Stimulated activated CD8-positive, alpha-beta memory T cell treated with anti-CD3 and anti-CD28 coated beads, Interleukin-12 subunit alpha, Interleukin-12 subunit beta, amount 100 ng/mL, for 1 hour (primary cell): ENCODE data around the gene INTS11.

ENCODE experiments used
- DNase-seq: peaks from one replicate; pipeline ENCODE4 v3.0.0-alpha.2; 2020; ENCODE audit warnings: low read depth

Gene INTS11

DNA sequence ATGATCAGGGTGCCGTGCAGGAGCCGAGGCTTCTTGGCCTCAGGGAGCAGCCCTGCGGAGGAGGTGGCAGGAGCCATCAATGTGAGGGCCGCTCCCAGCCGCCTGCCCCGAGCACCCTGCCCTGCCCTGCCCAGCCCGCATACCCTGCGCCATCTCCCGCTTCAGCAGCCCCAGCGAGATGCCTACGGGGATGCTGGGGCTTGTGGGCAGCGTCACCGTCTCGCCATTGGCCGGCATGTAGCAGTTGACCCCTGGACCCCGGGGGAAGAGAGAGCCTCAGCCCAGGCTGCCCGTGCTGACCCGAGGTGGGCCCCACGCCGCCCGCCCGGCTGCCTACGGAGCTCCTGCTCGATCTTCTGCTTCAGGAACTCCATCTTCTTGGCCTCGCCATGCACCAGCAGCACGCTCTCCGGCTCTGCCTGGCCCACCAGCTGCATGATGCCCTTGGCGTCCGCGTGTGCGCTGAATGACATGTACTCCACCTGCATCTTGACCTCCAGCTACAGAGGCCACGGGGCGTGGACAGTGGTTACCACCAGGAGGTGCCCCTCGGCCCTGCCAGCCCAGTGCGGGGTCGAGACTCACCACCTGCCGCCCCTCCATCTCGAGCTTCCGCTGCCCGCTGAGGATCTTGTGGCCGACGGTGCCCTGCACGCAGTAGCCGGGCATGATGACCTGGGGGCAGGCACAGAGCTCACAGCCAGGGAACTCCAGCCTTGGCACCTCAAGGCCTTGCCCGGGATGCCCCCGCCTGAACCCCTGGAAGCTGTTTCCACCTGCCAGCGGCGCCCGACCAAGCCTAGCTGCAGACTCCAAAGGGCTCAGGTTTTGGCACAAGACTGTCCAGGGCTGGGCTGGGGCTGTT lies 11.8 kb downstream of the INTS11 start:
- DNase-seq: no peak

DNA sequence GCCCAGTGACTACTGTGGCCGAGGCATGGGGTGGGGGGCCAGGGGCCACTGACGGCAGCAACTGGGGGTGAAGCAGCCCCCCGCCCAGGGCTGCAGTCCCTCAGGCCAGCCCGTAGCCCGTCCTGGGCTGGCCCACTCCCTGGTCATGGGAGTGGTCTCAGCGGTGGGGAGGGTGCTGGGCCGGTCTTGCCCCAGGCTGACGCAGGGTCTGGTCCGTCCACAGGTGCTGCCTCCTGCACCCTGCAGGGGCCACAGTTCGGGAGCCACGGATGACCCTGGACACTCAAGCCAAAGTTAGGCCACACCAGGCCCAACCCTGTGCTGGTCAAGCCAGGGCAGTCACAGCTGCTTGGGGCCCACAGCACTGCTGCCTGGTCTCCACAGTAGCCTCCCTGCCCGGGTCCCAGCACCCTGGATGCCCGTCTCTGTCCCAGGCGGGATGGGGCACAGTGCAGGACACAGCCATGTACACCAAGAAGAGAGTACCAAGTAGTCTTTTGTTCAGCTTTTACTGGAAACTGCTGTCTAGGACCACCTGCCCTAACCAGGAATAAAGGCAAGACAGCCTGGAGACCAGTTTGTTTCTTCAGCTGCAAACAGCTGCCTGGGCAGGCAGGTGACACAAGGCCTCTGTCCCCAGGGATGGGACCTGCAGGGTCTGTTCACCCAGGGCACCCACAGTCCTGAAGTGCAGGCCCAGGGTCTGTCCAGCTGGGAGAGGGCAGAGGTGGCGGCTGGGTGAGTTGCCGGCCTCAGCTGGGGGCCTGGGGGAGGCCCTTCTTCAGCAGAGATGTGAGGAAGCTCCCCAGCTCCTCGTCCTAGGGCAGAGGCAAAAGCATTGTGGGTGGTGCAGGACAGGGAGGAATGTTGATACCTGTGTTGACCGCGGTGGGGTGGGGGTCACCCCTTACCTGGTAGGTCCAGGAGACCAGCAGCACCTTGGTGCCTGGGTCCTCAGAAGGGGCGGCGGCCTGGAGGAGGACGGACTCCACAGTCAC lies 13.1 kb downstream of the INTS11 start:
- no peak for DNase-seq

DNA sequence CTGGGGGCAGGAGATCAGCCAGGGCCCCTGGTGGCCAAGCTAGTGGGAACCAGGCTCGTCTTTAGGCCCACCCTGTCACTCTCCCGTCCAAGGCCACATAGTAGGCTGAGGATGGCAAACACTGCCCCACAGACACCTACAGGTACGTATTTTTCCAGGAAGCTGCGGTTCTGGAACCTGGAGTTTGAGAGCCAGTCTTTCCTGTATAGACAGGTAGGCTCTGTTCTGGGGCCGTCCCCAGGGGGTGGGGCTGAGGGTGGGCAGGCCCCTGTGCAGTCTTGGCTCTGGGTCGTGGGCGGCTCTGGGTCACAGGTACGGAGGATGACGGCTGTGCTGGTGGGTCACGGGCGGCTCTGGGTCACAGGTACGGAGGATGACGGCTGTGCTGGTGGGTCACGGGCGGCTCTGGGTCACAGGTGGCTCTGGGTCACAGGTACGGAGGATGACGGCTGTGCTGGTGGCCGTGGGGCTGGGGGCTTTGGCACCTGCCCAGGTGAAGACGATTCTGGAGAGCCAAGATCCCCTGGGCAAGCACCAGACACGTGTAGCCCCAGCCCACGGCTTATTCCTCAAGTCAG lies 13.9 kb downstream of the INTS11 start:
- DNase-seq: no peak

DNA sequence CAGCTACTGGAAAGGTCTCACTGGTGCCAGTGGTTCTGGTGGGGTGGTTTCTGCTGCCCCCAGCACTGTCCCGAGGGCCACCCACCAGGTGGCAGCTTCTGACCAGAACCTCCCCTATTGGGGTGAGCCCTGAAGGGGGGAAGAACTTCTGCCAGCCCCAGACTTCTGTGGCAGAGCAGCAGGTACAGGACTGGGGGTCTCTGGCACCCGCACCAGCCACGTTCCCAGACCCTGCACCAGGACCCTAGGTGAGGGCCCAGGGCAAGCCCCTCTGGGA lies 14.4 kb downstream of the INTS11 start:
- no peak for DNase-seq

DNA sequence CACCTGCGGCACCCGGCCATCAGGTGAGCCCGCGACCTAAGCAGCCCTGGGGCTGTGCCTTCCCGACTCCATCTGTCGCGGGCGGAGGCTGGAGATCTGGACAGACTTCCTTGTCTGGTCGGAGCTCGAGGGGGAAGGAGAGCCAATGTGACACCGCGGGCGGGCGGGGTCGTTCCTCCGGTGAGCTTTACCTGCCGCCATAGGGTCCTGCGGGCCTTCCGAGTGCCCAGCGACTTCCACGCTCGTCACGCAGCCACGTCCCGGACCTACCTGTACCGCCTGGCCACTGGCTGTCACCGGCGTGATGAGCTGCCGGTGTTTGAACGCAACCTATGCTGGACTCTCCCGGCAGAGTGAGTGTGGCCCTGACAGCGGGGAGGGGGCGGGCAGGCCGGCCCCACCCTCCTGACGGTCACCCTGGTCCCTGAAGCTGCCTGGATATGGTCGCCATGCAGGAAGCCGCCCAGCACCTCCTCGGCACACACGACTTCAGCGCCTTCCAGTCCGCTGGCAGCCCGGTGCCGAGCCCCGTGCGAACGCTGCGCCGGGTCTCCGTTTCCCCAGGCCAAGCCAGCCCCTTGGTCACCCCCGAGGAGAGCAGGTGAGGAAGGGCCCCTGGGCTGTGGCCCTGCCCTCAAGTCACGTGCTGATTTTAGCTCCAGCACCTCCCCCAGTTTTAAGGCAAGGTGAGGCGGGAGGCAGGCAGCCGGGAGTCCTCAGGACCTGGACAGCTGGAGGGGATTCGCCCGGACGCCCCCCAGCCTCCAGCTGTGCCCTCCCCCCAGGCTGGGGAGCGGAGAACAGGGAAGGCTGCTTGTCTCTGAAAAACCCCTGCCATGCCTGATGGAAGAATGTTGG lies 15.0 kb downstream of the INTS11 start:
- no peak for DNase-seq

DNA sequence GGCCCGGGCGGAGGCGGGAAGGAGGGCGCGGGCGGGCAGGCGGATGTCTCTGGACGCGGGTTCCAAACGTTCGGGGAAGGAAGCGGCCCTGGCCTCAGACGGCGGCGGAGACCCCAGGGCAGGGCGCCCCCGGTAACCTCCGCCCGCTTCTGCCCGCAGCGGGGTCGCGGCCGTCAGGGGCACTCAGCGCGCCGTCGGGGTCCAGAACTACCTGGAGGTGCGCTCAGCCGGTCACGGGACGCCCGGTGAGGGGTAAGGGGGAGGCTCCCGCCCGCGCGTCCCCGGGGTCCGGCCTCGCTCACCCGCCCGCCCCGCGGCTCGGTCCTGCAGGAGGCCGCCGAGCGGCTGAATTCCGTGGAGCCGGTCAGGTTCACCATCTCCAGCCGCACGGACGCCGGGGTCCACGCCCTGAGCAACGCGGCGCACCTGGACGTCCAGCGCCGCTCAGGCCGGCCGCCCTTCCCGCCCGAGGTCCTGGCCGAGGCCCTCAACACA lies 15.7 kb downstream of the INTS11 start:
- DNase-seq: no peak

DNA sequence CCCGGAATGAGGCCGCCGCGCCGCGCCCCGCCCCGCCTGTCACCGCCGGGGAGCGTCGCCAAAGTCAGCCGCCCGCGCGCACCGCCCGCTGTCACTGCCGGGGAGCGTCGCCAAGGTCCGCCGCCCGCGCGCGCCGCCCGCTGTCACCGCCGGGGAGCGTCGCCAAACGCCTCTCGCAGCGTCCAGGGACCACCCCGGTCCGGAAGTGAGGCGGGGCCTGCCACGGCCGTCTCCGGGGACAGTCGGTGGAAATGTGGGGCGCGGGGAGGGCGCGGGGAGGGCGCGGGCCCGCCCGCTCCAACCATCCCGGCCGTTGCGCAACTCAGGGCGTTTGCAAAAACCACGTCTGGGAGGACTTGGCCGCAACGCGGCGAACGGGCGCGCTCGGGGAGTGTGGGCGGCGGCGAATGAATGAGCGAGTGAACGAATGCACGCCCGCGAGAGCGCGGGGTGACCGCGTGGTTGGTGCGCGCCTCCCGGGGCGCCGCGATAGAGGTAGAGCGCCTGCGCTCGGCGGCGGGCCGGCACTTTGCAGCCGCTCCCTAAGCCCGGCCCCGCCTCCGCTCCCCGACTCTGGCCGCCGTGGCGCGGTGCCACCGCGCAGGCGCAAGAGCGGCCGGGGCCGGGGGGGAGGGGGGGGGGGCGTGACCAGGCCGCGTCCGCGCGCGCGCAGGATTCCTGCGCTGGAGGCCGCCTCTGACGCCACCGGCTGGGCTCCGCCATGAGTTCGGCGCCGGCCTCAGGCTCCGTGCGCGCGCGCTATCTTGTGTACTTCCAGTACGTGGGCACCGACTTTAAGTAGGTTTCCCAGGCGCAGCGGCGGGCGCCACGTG lies 16.3 kb downstream of the INTS11 start, which contains the start of the genes ACAP3 and PUSL1:
TSS of gene ACAP3 (minus strand) at position 8 of the 833 bp plus-strand sequence. CDS start 115 bp downstream, outside the sequence.
TSS of gene PUSL1 (plus strand) at position 675 of the 833 bp plus-strand sequence. CDS start at position 722, 47 bp downstream.
- peak; percentile 73 for DNase-seq

DNA sequence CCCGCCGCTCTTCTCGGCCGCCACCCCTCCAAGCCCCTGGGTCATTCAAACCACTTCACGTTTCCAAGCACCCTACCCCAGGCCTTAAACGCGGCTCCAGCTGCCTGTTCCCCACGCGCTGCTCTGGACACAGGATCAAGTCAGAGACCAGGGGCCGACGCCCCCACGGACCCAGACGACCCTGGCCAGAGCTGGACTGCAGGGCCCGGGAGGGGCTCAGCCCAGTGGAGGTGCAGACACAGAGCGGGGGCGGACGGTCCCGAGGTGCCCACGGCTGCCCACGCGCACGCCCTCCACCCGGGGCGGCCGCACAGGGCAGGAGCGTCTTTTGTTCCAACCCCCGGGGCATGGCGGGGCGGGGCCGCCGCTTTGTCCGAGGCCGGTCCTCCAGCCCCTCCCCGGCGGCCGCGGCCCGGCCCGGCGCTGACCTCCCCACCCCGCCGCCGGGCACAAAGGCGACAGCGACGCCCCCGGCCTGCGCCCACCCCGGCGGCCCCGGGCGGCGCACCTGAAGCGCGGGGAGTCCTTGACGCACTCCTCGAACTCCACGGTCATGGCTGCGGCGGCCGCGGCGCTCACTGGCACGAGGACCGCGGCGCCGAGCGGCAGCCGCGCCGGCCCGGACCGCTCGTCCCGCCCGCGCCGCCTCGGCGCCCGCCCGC lies 17.1 kb downstream of the INTS11 start:
- DNase-seq: no peak

DNA sequence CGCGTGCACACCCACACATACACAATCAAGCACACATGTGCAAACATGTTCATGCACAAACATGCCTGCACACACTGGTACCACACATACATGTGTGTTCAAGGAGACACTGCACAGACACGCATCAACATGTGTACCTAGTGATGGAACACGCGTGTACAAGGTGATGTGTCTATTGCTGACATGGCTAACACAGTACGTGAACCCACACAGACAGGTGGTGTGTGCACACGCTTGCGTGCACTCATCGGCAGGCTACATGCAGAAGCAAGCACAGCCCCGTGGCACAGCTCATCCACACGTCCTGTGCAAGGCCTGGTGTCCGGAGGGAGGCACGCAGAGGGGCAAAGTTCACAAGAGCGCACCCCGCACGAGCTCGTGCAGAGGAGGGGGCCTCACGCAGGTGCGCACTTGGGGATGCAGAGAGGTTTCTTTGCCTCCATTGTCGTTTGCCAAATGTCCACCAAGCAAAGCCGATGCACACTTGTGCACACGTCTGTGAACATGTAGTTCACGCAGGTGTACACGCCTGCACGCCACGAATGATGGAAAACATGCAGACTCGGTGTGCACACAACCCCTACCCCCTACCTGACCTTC lies 17.7 kb downstream of the INTS11 start:
- DNase-seq: no peak

DNA sequence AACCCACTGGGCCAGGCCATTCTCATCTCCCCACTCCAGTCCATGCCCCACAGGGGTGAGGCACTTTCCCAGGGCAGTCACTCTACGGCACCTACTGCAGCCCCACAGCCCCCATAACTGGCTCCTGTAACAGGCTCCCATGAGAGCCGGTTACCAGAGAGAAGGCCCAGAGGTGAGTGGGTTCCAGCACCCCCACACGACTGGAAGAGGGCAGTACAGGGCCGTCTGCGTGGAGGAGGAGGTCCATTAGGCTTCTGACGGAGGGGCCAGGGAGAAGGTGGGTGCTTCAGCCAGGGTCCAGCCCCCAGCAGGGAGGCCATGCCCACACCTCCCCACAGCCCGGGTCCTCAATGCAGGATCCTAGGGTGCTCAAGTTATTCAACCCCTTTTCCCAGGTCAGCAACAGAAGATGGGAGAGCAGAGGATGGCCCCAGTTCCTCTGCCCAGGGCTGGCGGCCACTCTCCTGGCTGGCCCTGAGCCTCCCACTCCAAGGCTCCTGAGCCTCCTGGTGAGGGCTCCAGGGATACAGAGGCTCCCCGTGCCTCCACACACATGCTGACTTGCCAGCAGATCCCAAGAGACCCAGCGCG lies 18.3 kb downstream of the INTS11 start:
- no peak for DNase-seq

DNA sequence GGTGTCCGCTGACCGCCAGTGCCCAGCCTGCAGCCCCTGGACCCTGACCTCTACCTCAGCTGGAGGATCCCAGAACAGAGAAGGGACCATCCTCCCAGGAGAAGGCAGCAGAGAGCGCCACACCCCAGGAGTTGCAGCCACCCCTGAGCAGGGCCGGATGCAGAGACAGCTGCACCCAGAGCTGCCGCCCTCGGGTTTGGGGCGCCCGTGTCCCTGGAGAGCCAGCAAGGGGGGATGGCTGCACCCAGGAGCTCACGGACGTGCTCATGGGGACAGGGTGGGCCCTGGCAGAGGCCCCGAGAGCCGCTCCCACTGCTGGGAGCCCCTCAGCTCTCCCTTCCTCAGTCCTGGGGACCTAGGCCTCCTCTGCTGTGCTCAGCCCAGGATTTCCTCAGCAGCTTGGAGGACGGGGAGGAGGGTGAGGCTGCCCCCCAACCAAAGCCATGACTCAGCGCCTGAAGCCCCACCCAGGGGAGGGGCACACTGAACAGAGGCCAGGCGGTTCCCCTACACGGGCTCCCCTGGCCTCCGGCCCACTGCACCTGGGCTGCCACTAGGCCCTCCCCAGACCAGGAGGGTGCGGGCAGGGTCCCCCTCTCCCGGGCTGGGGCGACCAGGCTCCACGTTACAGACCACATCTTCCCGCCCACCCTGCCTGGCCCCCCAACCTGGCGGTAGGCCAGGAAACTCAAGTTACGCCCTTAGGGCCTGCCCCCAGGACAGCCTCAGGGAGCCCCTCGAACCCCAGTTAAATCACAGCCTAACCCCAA lies 19.0 kb downstream of the INTS11 start:
- DNase-seq: peak; percentile 61

DNA sequence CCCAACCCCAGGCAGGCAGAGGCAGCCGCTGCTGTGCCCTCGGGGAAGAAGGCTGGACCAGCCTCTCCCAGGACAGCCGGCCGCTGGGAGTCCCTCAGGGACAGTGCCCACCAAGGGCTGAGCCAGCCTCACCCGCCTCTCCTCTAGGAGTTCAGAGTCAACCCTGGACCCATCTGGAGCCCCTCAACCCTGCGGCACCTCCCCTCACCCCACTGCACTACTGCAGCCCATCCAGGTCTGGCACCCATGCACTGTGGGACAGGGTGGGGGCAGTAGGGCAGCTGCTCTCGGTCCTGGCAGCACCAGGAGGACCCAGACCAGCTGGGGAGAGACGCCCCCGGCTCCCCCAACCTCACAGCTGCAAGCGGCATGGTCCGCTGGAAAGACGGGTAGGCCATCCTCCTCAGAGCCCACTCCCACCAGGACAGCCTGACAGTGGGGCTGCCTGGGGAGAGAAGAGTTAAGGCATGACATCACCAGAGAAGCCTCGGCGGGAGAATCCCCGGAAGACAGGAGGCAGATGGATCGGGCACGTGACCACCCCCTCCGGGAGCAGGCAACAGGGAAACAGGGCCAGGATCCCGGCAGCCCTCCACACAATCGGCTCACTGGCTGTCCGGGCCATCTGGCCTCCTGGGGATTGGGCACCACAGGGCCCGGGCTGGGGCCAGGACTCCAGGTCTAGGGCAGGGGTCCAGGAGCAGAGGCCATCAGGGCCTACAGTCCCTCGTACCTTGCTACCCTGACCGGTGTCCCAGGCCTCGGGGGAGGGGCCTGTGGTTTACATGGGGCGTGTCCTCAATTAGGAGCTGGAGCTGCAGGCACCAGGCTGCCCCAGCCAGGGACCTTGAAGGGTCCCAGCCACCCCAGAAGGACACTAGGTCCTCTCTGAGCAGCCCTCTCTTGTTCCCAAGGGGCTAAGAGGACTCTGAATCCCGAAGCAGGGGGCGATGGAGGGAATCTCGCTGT lies 19.8 kb downstream of the INTS11 start:
- DNase-seq: no peak

DNA sequence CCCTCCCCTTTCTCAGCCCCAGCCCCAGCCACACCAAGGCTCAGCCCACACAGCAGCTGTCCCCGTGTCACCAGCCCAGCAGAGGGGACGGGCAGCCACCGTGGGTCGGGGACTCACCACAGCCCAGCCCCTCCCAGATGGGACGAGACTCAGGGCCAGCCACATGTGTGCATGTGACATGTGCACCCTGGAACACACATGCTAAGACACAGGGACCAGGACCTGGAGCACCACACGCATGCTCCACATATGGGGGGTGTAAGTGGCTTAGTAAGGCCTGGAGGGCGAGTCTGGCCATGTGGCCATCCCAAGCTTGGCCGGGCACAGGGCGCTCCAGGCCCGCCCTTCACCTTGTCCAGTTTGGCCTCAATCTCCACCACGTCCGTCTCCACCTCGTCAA lies 20.7 kb downstream of the INTS11 start:
- DNase-seq: no peak

DNA sequence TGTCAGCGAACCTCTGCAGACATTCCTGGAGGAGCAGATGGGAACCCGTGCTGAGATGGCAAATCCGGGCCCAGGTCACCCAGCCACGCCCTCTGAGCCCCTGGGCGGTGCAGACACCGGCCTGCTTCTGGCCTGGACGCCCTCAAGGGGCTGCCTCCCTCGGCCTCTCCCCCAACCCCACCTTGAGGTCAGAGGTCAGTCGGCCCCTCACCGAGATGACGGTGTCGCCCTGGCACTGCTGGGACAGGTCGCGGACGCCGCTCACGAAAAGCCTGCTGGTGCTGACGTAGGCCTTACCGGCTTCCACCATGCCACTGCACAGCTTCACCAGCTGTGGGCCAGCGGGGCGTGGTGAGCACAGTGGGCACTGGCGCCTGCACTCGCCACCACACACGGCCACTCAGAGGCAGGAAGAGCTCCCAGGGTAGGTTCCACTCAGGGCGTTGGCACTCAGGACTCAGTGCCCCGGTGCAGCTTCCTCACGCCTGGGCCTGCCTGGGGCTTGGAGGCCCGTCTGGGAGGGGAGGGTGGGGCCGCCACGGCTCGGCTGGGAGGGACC lies 21.4 kb downstream of the INTS11 start:
- no peak for DNase-seq

DNA sequence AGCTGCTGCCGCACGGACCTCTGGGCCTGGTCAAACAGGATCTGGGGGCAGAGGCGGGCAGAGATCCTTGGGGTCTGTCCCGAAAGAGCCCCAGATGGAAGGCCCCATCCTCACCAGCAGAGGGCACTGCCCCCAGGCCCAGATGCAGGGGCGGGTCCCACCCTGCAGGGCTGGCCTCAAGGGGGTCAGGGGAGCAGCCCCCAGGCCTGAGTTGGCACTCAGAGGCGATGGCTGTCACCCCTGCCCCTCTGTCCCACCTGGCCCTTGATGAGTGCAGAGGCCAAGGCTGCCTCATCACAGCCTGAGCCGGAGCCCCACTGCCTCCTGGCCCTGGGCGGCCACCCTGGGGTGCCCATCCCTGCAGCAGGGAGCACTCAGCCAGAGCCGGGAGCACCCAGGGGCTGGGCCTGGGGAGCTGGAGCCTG lies 22.4 kb downstream of the INTS11 start:
- no peak for DNase-seq

DNA sequence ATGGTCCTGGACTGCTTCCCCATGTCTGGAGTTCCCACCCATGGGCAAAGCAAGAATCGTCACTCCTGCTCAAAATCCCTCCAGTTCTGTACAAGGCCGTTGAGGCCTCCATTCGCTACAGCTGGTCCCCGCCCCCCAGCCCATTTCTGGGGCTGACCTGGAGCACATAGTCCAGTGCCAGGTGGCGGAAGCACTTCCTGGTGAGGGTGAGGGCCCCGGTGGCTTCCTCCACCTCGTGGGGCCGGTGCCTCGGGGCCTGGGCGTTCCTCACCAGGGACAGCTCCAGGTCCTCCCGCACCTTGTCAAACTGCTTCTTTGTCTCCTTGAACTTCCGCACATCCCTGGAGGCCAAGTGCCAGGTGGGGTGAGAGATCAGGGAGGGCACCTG lies 24.1 kb downstream of the INTS11 start:
- DNase-seq: no peak
